Naive thymus-derived CD4-positive, alpha-beta T cell (primary cell): ENCODE measurements around the gene COLQ. TPM values are rescaled to one million over a fixed set of nuclear protein-coding genes. Genes with fewer than 3 reads are reported as not detected.
A peak's percentile ranks its signal among the peaks of the same experiment; 100 is the strongest.

ENCODE experiments used
- ATAC-seq: fragments of 150-1000 bp; cut with Tn5 transposase; 2 replicates; pipeline ENCODE4 v1.10.0; 2021; ENCODE audit warnings: mild to moderate bottlenecking, moderate library complexity
- CTCF ChIA-PET: fragments of 350-600 bp; sonication (Branson Sonifier 250); formaldehyde crosslinking; loops from one replicate; lab custom pipeline; 2021; ENCODE audit warnings: antibody characterized with exemption; lab: Charles Lee
- POLR2A ChIA-PET: fragments of 350-600 bp; sonication (Branson Sonifier 250); formaldehyde crosslinking; loops from one replicate; lab custom pipeline; 2021; ENCODE audit warnings: antibody characterized with exemption, inconsistent platforms; lab: Charles Lee
- DNase-seq, 9 donors: peaks; one replicate each; pipeline versions ENCODE4 v3.0.0 to v3.0.0-alpha.2; 2020 to 2022; ENCODE audit warnings: mixed read lengths in 1 of 9
- H3K27ac ChIP-seq: one replicate; pipeline ENCODE4 v1.7.0; 2013; ENCODE audit warnings: mild to moderate bottlenecking, low read depth, low read length, moderate library complexity
- H3K27me3 ChIP-seq, 2 donors: one replicate each; pipeline ENCODE4 v1.7.0; 2013; ENCODE audit warnings: low read length in 2 of 2, mild to moderate bottlenecking in 2 of 2, moderate library complexity in 2 of 2; ENCODE audit not compliant: control insufficient read depth in 2 of 2, insufficient read depth in 2 of 2
- H3K36me3 ChIP-seq, 3 experiments: 1 replicate in 2 of 3; 2 replicates in 1 of 3; pipeline ENCODE4 v1.7.0; 2013; ENCODE audit warnings: low read length in 3 of 3, mild to moderate bottlenecking in 3 of 3, moderate library complexity in 1 of 3; ENCODE audit not compliant: insufficient read depth in 3 of 3, control insufficient read depth in 2 of 3
- H3K4me1 ChIP-seq, 2 donors: one replicate each; pipeline ENCODE4 v1.7.0; 2013; ENCODE audit warnings: low read length in 2 of 2, mild to moderate bottlenecking in 2 of 2, moderate library complexity in 1 of 2; ENCODE audit not compliant: control insufficient read depth in 2 of 2, insufficient read depth in 2 of 2
- H3K4me3 ChIP-seq: 2 replicates; pipeline ENCODE4 v1.7.0; 2013; ENCODE audit warnings: mild to moderate bottlenecking, low read length
- H3K9me3 ChIP-seq, 3 experiments: 1 replicate in 2 of 3; 2 replicates in 1 of 3; pipeline ENCODE4 v1.7.0; 2013; ENCODE audit warnings: low read length in 3 of 3; ENCODE audit not compliant: control insufficient read depth in 2 of 3
- H3K27ac Mint-ChIP-seq, 9 donors: one replicate each; pipeline ENCODE4 v1.8.0; 2020 to 2022; ENCODE audit warnings: mixed read lengths in 9 of 9, mild to moderate bottlenecking in 8 of 9, moderate library complexity in 5 of 9, inconsistent platforms in 2 of 9
- H3K27me3 Mint-ChIP-seq, 5 donors: one replicate each; pipeline ENCODE4 v1.8.0; 2021 to 2022; ENCODE audit warnings: mixed read lengths in 5 of 5, mild to moderate bottlenecking in 1 of 5
- H3K36me3 Mint-ChIP-seq, 5 donors: one replicate each; pipeline ENCODE4 v1.8.0; 2020 to 2022; ENCODE audit warnings: mixed read lengths in 5 of 5, mild to moderate bottlenecking in 3 of 5, inconsistent platforms in 1 of 5
- H3K4me1 Mint-ChIP-seq, 7 donors: one replicate each; pipeline ENCODE4 v1.8.0; 2020 to 2022; ENCODE audit warnings: mixed read lengths in 7 of 7, mild to moderate bottlenecking in 3 of 7, inconsistent platforms in 1 of 7
- H3K4me3 Mint-ChIP-seq, 10 donors: one replicate each; pipeline ENCODE4 v1.8.0; 2020 to 2022; ENCODE audit warnings: mild to moderate bottlenecking in 10 of 10, mixed read lengths in 10 of 10, moderate library complexity in 6 of 10, inconsistent platforms in 2 of 10
- H3K9me3 Mint-ChIP-seq, 11 donors: one replicate each; pipeline ENCODE4 v1.8.0; 2020 to 2022; ENCODE audit warnings: mixed read lengths in 11 of 11, mild to moderate bottlenecking in 4 of 11, inconsistent platforms in 1 of 11, moderate library complexity in 1 of 11
- intact Hi-C, 2 donors: fragments of 100-400 bp; cut with micrococcal nuclease; formaldehyde crosslinking; loops; one replicate each; pipeline ENCODE4 v1.15.1; 2023
- polyA plus RNA-seq, 2 donors: library from polyadenylated mRNA; unstranded; fragments of 300-500 nt; fragmentation: Illumina TruSeq; gene quantifications; one replicate each; pipeline ENCODE4 v1.2.3, GENCODE V29; 2021
- total RNA-seq, 6 experiments: library from RNA in 5 of 6; stranded (reverse) in 5 of 6; gene quantifications; 1 replicate in 5 of 6; 2 replicates in 1 of 6; pipeline ENCODE4 v1.2.3 and lab custom pipeline; 2021 to 2026

The COLQ gene
- total and polyA plus RNA-seq, 7 experiments from 2014 or later: 0.26 to 6.6 (median 3.7) TPM

GRCh38 chr3:15553749-15554148, 32.2 kb upstream of the COLQ start:
- H3K9me3 Mint-ChIP-seq: peaks cover 0 to 9% (median 2%) of the 10 kb centered on the region in 11 donors
- ATAC-seq (no peak), DNase-seq (no peak)
- H3K27me3 Mint-ChIP-seq: no peaks in the 10 kb centered on the region
- Histone ChIP-seq H3K36me3 (peaks cover 0 to 7% (median 0%) of the 10 kb centered on the region in 3 experiments), H3K27me3 (no peaks in the 10 kb centered on the region), H3K27ac (no peak overlapping the region), H3K4me3 (no peak overlapping the region), H3K4me1 (peaks cover 0 to 15% of the 10 kb centered on the region in 2 donors), H3K9me3 (no peaks in the 10 kb centered on the region)
- peaks cover 0 to 37% (median 11%) of the 10 kb centered on the region in 7 donors for H3K4me1 Mint-ChIP-seq
- ChIA-PET POLR2A (no interaction called here), CTCF (no interaction called here)
- intact Hi-C loops: loop anchor here in 1 of 2 donors (5.0 to 10.0 kb wide), 2 partner anchors 449 to 811 kb away; no protein-coding TSS in a partner anchor
- H3K36me3 Mint-ChIP-seq: peaks cover 8 to 52% (median 26%) of the 10 kb centered on the region in 5 donors
- no peak overlapping the region for H3K4me3 Mint-ChIP-seq
- H3K27ac Mint-ChIP-seq: peak overlapping the region in 1 of 9 donors; percentile 25

GRCh38 chr3:15551902-15552301, 30.4 kb upstream of the COLQ start:
- Histone ChIP-seq H3K27ac (no peak overlapping the region), H3K4me1 (peaks cover 0 to 6% of the 10 kb centered on the region in 2 donors), H3K36me3 (peaks cover 0 to 7% (median 0%) of the 10 kb centered on the region in 3 experiments), H3K27me3 (no peaks in the 10 kb centered on the region), H3K9me3 (no peaks in the 10 kb centered on the region), H3K4me3 (no peak overlapping the region)
- Mint-ChIP-seq H3K27ac (no peak overlapping the region), H3K36me3 (peaks cover 10 to 62% (median 33%) of the 10 kb centered on the region in 5 donors), H3K9me3 (peaks cover 0 to 28% (median 6%) of the 10 kb centered on the region in 11 donors), H3K27me3 (peaks cover 0 to under 1% (median 0%) of the 10 kb centered on the region in 5 donors), H3K4me1 (peaks cover 0 to 27% (median 5%) of the 10 kb centered on the region in 7 donors), H3K4me3 (no peak overlapping the region)
- intact Hi-C loops: loop anchor here in 1 of 2 donors (5.0 to 10.0 kb wide), 2 partner anchors 447 to 810 kb away; no protein-coding TSS in a partner anchor
- no peak for DNase-seq
- POLR2A ChIA-PET: no interaction called here
- ATAC-seq: no peak
- CTCF ChIA-PET: no interaction called here

- H3K4me3 Mint-ChIP-seq: no peak overlapping the region
- Histone ChIP-seq H3K9me3 (no peaks in the 10 kb centered on the region), H3K27me3 (no peaks in the 10 kb centered on the region), H3K4me3 (no peak overlapping the region), H3K4me1 (no peaks in the 10 kb centered on the region), H3K27ac (no peak overlapping the region), H3K36me3 (peaks cover 0 to 7% (median 0%) of the 10 kb centered on the region in 3 experiments)
- H3K27me3 Mint-ChIP-seq: peaks cover 0 to 13% (median 0%) of the 10 kb centered on the region in 5 donors
- POLR2A ChIA-PET: no interaction called here
- DNase-seq (no peak), ATAC-seq (no peak)
- peaks cover 10 to 61% (median 35%) of the 10 kb centered on the region in 5 donors for H3K36me3 Mint-ChIP-seq
- peaks cover 0 to 39% (median 14%) of the 10 kb centered on the region in 11 donors for H3K9me3 Mint-ChIP-seq
- CTCF ChIA-PET: no interaction called here
- peaks cover 0 to 13% (median 0%) of the 10 kb centered on the region in 7 donors for H3K4me1 Mint-ChIP-seq
- no peak overlapping the region for H3K27ac Mint-ChIP-seq
- intact Hi-C loops: loop anchor here in 1 of 2 donors (5.0 to 10.0 kb wide), 2 partner anchors 445 to 808 kb away; no protein-coding TSS in a partner anchor
Measured at GRCh38 chr3:15549846-15550245, 28.3 kb upstream of the COLQ start.

GRCh38 chr3:15542614-15543013, 21.1 kb upstream of the COLQ start:
- H3K4me3 ChIP-seq: no peak overlapping the region
- ChIA-PET CTCF (no interaction called here), POLR2A (interaction anchor here (0.5 kb wide), 1 partner anchor 54 kb away, joined by 3 read pairs; no protein-coding TSS in a partner anchor)
- Mint-ChIP-seq H3K27ac (peak overlapping the region in 2 of 9 donors; percentile 18 to 41), H3K4me3 (no peak overlapping the region), H3K36me3 (peaks cover 0 to 44% (median 6%) of the 10 kb centered on the region in 5 donors), H3K27me3 (peaks cover 0 to 13% (median 0%) of the 10 kb centered on the region in 5 donors), H3K9me3 (peaks cover 0 to 19% (median 7%) of the 10 kb centered on the region in 11 donors), H3K4me1 (peaks cover 14 to 36% (median 16%) of the 10 kb centered on the region in 7 donors)
- H3K36me3 ChIP-seq: no peaks in the 10 kb centered on the region
- intact Hi-C loops: no loop called here
- peaks cover 8 to 10% of the 10 kb centered on the region in 2 donors for H3K4me1 ChIP-seq
- H3K27ac ChIP-seq: no peak overlapping the region
- DNase-seq (no peak), ATAC-seq (no peak)
- no peaks in the 10 kb centered on the region for H3K27me3 ChIP-seq
- no peaks in the 10 kb centered on the region for H3K9me3 ChIP-seq

GRCh38 chr3:15541371-15541770, 19.9 kb upstream of the COLQ start:
- Mint-ChIP-seq H3K36me3 (peaks cover 0 to 39% (median 0%) of the 10 kb centered on the region in 5 donors), H3K4me3 (no peak overlapping the region), H3K9me3 (peaks cover 0 to 11% (median 0%) of the 10 kb centered on the region in 11 donors), H3K27me3 (peaks cover 0 to 9% (median 0%) of the 10 kb centered on the region in 5 donors), H3K4me1 (peaks cover 21 to 48% (median 28%) of the 10 kb centered on the region in 7 donors), H3K27ac (peak overlapping the region in 2 of 9 donors; percentile 6 to 26)
- no peak for DNase-seq
- no peak overlapping the region for H3K27ac ChIP-seq
- POLR2A ChIA-PET: no interaction called here
- intact Hi-C loops: no loop called here
- H3K36me3 ChIP-seq: no peaks in the 10 kb centered on the region
- no peak overlapping the region for H3K4me3 ChIP-seq
- peaks cover 18 to 21% of the 10 kb centered on the region in 2 donors for H3K4me1 ChIP-seq
- no peak for ATAC-seq
- no peaks in the 10 kb centered on the region for H3K27me3 ChIP-seq
- CTCF ChIA-PET: no interaction called here
- H3K9me3 ChIP-seq: no peaks in the 10 kb centered on the region

- Histone ChIP-seq H3K4me1 (peaks cover 33 to 34% of the 10 kb centered on the region in 2 donors), H3K36me3 (no peaks in the 10 kb centered on the region), H3K9me3 (no peaks in the 10 kb centered on the region), H3K27ac (no peak overlapping the region), H3K4me3 (no peak overlapping the region), H3K27me3 (no peaks in the 10 kb centered on the region)
- peaks cover 0 to 33% (median 0%) of the 10 kb centered on the region in 5 donors for H3K36me3 Mint-ChIP-seq
- intact Hi-C loops: loop anchor here in 1 of 2 donors (5.0 kb wide), 3 partner anchors 37 to 1613 kb away; partner anchors contain the start of genes EAF1 and METTL6
- ChIA-PET CTCF (interaction anchor here (0.5 kb wide), 1 partner anchor 753 kb away, joined by 4 read pairs; no protein-coding TSS in a partner anchor), POLR2A (no interaction called here)
- H3K4me3 Mint-ChIP-seq: peak overlapping the region in 2 of 10 donors; percentile 0 to 60
- peak overlapping the region in 5 of 9 donors; percentile 4 to 83 (median 44) for H3K27ac Mint-ChIP-seq
- peaks cover 35 to 64% (median 44%) of the 10 kb centered on the region in 7 donors for H3K4me1 Mint-ChIP-seq
- ATAC-seq (no peak), DNase-seq (no peak)
- no peaks in the 10 kb centered on the region for H3K27me3 Mint-ChIP-seq
- peaks cover 0 to 3% (median 0%) of the 10 kb centered on the region in 11 donors for H3K9me3 Mint-ChIP-seq
Measured at GRCh38 chr3:15539066-15539465, 17.6 kb upstream of the COLQ start.
